Measurements from ENCODE around the gene GSG1L2.

GRCh38 chr17:9805769-9806168, 16.1 kb downstream of the GSG1L2 start:
- TF ChIP-seq CTCF (IDR thresholded peaks at IDR 0.05) (no peak), POLR2A (IDR thresholded peaks at IDR 0.05) (no peak), POLR2AphosphoS5 (IDR thresholded peaks at IDR 0.05) (no peak)
